DMS153 (cell line): ENCODE results near the gene CHPT1.
"Not testable (repeated sequence)": the region's sequence is repeated elsewhere in the genome, so short reads cannot be mapped to it uniquely, and the experiment has no call there.

Experiments
- DNase-seq: peaks from one replicate; lab custom pipeline; 2025; lab: John Stamatoyannopoulos, UW

CHPT1 gene

GRCh38 chr12:101722392-101722791 is 25.0 kb downstream of the CHPT1 start:
- no peak for DNase-seq

GRCh38 chr12:101727098-101727497 is 29.7 kb downstream of the CHPT1 start:
- DNase-seq = no peak

GRCh38 chr12:101729842-101730241 is 32.4 kb downstream of the CHPT1 start:
- DNase-seq = no peak

GRCh38 chr12:101732318-101732717 is 34.9 kb downstream of the CHPT1 start:
- no peak for DNase-seq

- DNase-seq = no peak
Observed at GRCh38 chr12:101733166-101733565, 35.7 kb downstream of the CHPT1 start.

GRCh38 chr12:101734482-101734881 is 37.0 kb downstream of the CHPT1 start:
- DNase-seq = not testable (repeated sequence)

GRCh38 chr12:101737476-101737875 is 40.0 kb downstream of the CHPT1 start:
- no peak for DNase-seq

- no peak for DNase-seq
Observed at GRCh38 chr12:101738920-101739665, 41.7 kb downstream of the CHPT1 start, which contains the start of gene SYCP3. TSS of gene SYCP3 (minus strand) at chr12:101739462. CDS start at chr12:101737935, 1,527 bp downstream.

GRCh38 chr12:101740566-101740965 is 43.1 kb downstream of the CHPT1 start:
- DNase-seq = no peak

- DNase-seq = no peak
Observed at GRCh38 chr12:101740980-101741379, 43.5 kb downstream of the CHPT1 start.

- no peak for DNase-seq
Observed at GRCh38 chr12:101743242-101743641, 45.8 kb downstream of the CHPT1 start.

GRCh38 chr12:101743724-101744472 is 46.5 kb downstream of the CHPT1 start:
- DNase-seq = no peak

- no peak for DNase-seq
Observed at GRCh38 chr12:101745481-101745880, 48.0 kb downstream of the CHPT1 start.

GRCh38 chr12:101746196-101746595 is 48.8 kb downstream of the CHPT1 start:
- no peak for DNase-seq

- no peak for DNase-seq
Observed at GRCh38 chr12:101746661-101747060, 49.2 kb downstream of the CHPT1 start.

- no peak for DNase-seq
Observed at GRCh38 chr12:101747697-101748096, 50.3 kb downstream of the CHPT1 start.

GRCh38 chr12:101748907-101749306 is 51.5 kb downstream of the CHPT1 start:
- no peak for DNase-seq

GRCh38 chr12:101749657-101750056 is 52.2 kb downstream of the CHPT1 start:
- DNase-seq = no peak

GRCh38 chr12:101750152-101750551 is 52.7 kb downstream of the CHPT1 start:
- DNase-seq = no peak

- no peak for DNase-seq
Observed at GRCh38 chr12:101759396-101760047, 62.1 kb downstream of the CHPT1 start.

- DNase-seq = no peak
Observed at GRCh38 chr12:101761350-101761749, 63.9 kb downstream of the CHPT1 start.

GRCh38 chr12:101761781-101762180 is 64.3 kb downstream of the CHPT1 start:
- DNase-seq = no peak
